HCT116 (cell line): ENCODE results near the gene ZNF711. TPM values are rescaled to one million over a fixed set of nuclear protein-coding genes. Genes with fewer than 3 reads are reported as not detected.
"Not testable (repeated sequence)": the region's sequence is repeated elsewhere in the genome, so short reads cannot be mapped to it uniquely, and the experiment has no call there.

Source experiments
- ATAC-seq: fragments of 200-7000 bp; cut with Tn5 transposase; 2 replicates; pipeline ENCODE4 v1.9.1; 2020; ENCODE audit warnings: mild to moderate bottlenecking, moderate library complexity
- BruUV-seq: library from RNA; stranded (reverse); fragments of 400-500 nt; replicated peaks from 2 replicates; lab custom pipeline; 2021; lab: Mats Ljungman, UMichigan
- CTCF ChIA-PET: fragments of 300-600 bp; sonication (Branson Sonifier 250); formaldehyde crosslinking; loops from one replicate; lab custom pipeline; 2021; ENCODE audit warnings: antibody characterized with exemption; lab: Charles Lee
- POLR2A ChIA-PET: fragments of 300-600, 350-600 bp; sonication (Branson Sonifier 250); formaldehyde crosslinking; loops from one replicate; lab custom pipeline; 2021; ENCODE audit warnings: antibody characterized with exemption; lab: Charles Lee
- RAD21 ChIA-PET, 2 experiments: fragments of 300-600 bp; sonication (Branson Sonifier 250); formaldehyde crosslinking; loops; one replicate each; lab custom pipeline; 2023; ENCODE audit warnings: low total read pairs in 2 of 2; ENCODE audit not compliant: uncharacterized antibody in 2 of 2, unreplicated experiment in 2 of 2, low non-redundant PET in 1 of 2; lab: Charles Lee
- DNase-seq: peaks from one replicate; pipeline ENCODE4 v3.0.0-alpha.2; 2010; ENCODE audit warnings: low read depth, low spot score
- H2AFZ ChIP-seq: fragments of 200-600 bp; shearing (Covaris generic), sonication (generic); 2 replicates; pipeline ENCODE4 v1.6.1; 2017; ENCODE audit warnings: low read depth, mixed run types, mixed read lengths, antibody characterized with exemption, low read length; ENCODE audit not compliant: poor library complexity, severe bottlenecking
- H3K27ac ChIP-seq: 2 replicates; pipeline ENCODE4 v1.5.1; 2012; ENCODE audit warnings: low read depth, low read length
- H3K27me3 ChIP-seq: fragments of 200-600 bp; sonication (generic); 2 replicates; pipeline ENCODE4 v1.6.1; 2016; ENCODE audit warnings: mixed run types, low read length, mixed read lengths; ENCODE audit not compliant: insufficient read depth
- H3K36me3 ChIP-seq, 2 experiments: fragments of 200-500 bp in 1 of 2; fragments of 200-600 bp in 1 of 2; sonication (Bioruptor generic) in 1 of 2; sonication (generic) in 1 of 2; 2 replicates each; pipeline versions ENCODE4 v1.5.1 to v1.6.1; 2014 to 2016; ENCODE audit warnings: low read length in 2 of 2, inconsistent platforms in 1 of 2, mixed read lengths in 1 of 2, mixed run types in 1 of 2; ENCODE audit not compliant: insufficient read depth in 2 of 2, control insufficient read depth in 1 of 2
- H3K4me1 ChIP-seq, 2 experiments: fragments of 200-600 bp in 1 of 2; sonication (generic) in 1 of 2; 2 replicates each; pipeline versions ENCODE4 v1.5.1 to v1.6.1; 2012 to 2017; ENCODE audit warnings: low read length in 2 of 2, inconsistent platforms in 1 of 2, mild to moderate bottlenecking in 1 of 2, mixed read lengths in 1 of 2, mixed run types in 1 of 2, moderate library complexity in 1 of 2; ENCODE audit not compliant: insufficient read depth in 2 of 2, control insufficient read depth in 1 of 2
- H3K4me2 ChIP-seq: fragments of 200-600 bp; sonication (generic); 2 replicates; pipeline ENCODE4 v1.6.1; 2017; ENCODE audit warnings: mixed run types, low read length, mixed read lengths
- H3K4me3 ChIP-seq, 2 experiments: fragments of 200-600 bp in 1 of 2; sonication (generic) in 1 of 2; replicated peaks in 1 of 2; 2 replicates each; pipeline ENCODE4 v1.5.1; 2011 to 2016; ENCODE audit warnings: low read length in 2 of 2, control low read depth in 1 of 2, low read depth in 1 of 2, mild to moderate bottlenecking in 1 of 2, mixed read lengths in 1 of 2, mixed run types in 1 of 2
- H3K79me2 ChIP-seq: fragments of 200-600 bp; sonication (generic); 2 replicates; pipeline ENCODE4 v1.6.1; 2017; ENCODE audit warnings: mild to moderate bottlenecking, mixed run types, low read length, moderate library complexity, mixed read lengths; ENCODE audit not compliant: insufficient read depth
- H3K9ac ChIP-seq: fragments of 200-600 bp; sonication (generic); 2 replicates; pipeline ENCODE4 v1.6.1; 2016; ENCODE audit warnings: low read length, mixed read lengths
- H3K9me2 ChIP-seq: fragments of 200-600 bp; sonication (generic), shearing (Covaris generic); 2 replicates; pipeline ENCODE4 v1.6.1; 2017; ENCODE audit warnings: mixed run types, mild to moderate bottlenecking, moderate library complexity; ENCODE audit not compliant: insufficient read depth
- H3K9me3 ChIP-seq, 2 experiments: fragments of 200-500 bp in 1 of 2; fragments of 200-600 bp in 1 of 2; sonication (Bioruptor generic) in 1 of 2; sonication (generic) in 1 of 2; 2 replicates each; pipeline ENCODE4 v1.6.1; 2014 to 2017; ENCODE audit warnings: low read length in 2 of 2, mixed read lengths in 2 of 2, inconsistent platforms in 1 of 2, low read depth in 1 of 2, mild to moderate bottlenecking in 1 of 2, mixed run types in 1 of 2, moderate library complexity in 1 of 2; ENCODE audit not compliant: control insufficient read depth in 1 of 2, insufficient read depth in 1 of 2
- H4K20me1 ChIP-seq: fragments of 200-600 bp; sonication (generic), shearing (Covaris generic); 2 replicates; pipeline ENCODE4 v1.6.1; 2017; ENCODE audit warnings: mixed run types, mild to moderate bottlenecking, moderate library complexity; ENCODE audit not compliant: insufficient read depth
- CTCF ChIP-seq, 3 experiments: fragments of 200-600 bp in 1 of 3; sonication (generic) in 1 of 3; IDR thresholded peaks in 2 of 3; conservative IDR thresholded peaks in 1 of 3; 2 replicates each; pipeline ENCODE4 v1.5.1; 2012 to 2017; ENCODE audit warnings: low read depth in 2 of 3, low read length in 2 of 3, antibody characterized with exemption in 1 of 3, borderline replicate concordance in 1 of 3, control low read depth in 1 of 3, mild to moderate bottlenecking in 1 of 3, mixed read lengths in 1 of 3, mixed run types in 1 of 3, moderate library complexity in 1 of 3; ENCODE audit not compliant: insufficient read depth in 1 of 3
- EZH2phosphoT487 ChIP-seq: fragments of 200-600 bp; IDR thresholded peaks from 2 replicates; pipeline ENCODE4 v1.6.1; 2018; ENCODE audit warnings: antibody characterized with exemption, borderline replicate concordance
- intact Hi-C: fragments of 100-400 bp; cut with micrococcal nuclease; formaldehyde crosslinking; loops from 2 replicates; pipeline ENCODE4 v1.10.0; 2022
- total RNA-seq: library from RNA; stranded (reverse); gene quantifications from one replicate; pipeline ENCODE4 v1.2.1, GENCODE V29; 2021; ENCODE audit not compliant: unreplicated experiment

The ZNF711 gene
- total RNA-seq, 1 experiment from 2014 or later: 6.1 TPM

DNA sequence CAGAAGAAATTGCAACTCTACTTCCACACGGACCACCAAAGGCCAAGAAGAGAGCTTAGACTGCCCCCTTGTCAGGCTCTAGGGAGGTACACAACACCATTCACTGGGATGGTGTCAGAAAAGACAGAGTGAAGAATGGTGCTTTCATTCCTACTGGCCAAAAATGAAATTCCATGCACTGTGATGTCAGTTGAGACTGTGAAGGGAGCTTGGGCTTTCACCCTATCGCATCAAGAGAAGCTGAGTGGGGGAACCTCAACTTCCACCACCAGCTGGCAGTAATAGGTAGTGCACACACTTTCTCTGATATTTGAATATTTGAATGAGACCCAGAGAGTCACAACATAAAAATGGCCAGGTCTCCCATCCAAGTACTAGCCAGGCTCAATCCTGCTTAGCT, 65.9 kb downstream of the ZNF711 start:
- CTCF ChIA-PET: interaction anchor here (0.7 to 1.0 kb wide), 2 partner anchors 13 to 200 kb away, joined by 3 to 5 read pairs; no protein-coding TSS in a partner anchor
- DNase-seq: peak; percentile 8
- POLR2A ChIA-PET: no interaction called here

DNA sequence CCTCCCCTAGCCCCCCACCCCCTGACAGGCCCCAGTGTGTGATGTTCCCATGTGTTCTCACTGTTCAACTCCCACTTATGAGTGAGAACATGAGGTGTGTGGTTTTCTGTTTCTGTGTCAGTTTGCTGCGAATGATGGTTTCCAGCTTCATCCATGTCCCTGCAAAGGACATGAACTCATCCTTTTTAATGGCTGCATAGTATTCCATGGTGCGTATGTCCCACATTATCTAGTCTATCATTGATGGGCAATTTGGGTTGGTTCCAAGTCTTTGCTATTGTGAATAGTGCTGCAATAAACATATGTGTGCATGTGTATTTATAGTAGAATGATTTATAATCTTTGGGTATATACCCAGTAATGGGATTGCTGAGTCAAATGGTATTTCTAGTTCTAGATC, 67.6 kb downstream of the ZNF711 start:
- H2AFZ ChIP-seq, H4K20me1 ChIP-seq, H3K9me3 ChIP-seq, intact Hi-C loops, H3K9me2 ChIP-seq, RAD21 ChIA-PET, POLR2A ChIA-PET, H3K79me2 ChIP-seq, BruUV-seq, H3K4me1 ChIP-seq, H3K9ac ChIP-seq, H3K27me3 ChIP-seq, ATAC-seq, H3K36me3 ChIP-seq, H3K4me2 ChIP-seq, H3K27ac ChIP-seq, DNase-seq, CTCF ChIA-PET, H3K4me3 ChIP-seq: not testable (repeated sequence)

More for the DNA sequence above, 65.9 kb downstream of the ZNF711 start:
- intact Hi-C loops: no loop called here
- no peaks in the 10 kb centered on the region for H3K36me3 ChIP-seq
- H3K4me2 ChIP-seq: no peak overlapping the region
- no peaks in the 10 kb centered on the region for H3K79me2 ChIP-seq
- no peak overlapping the region for H2AFZ ChIP-seq
- peak; percentile 68 for ATAC-seq
- no peaks in the 10 kb centered on the region for H4K20me1 ChIP-seq
- no peak overlapping the region for H3K4me3 ChIP-seq
- TF ChIP-seq CTCF (IDR thresholded peaks at IDR 0.05 in 2 of 3, conservative IDR thresholded peaks at IDR 0.05 in 1 of 3; ENCODE audit: borderline replicate concordance in 1 of 3, insufficient read depth in 1 of 3, low read depth in 2 of 3, low read length in 2 of 3): peak in 2 of 3 experiments; percentile 20 to 31; a peak in 2 of 6 replicates
- TF ChIP-seq EZH2phosphoT487: no peak
- BruUV-seq: no TSS peak
- H3K27ac ChIP-seq: no peak overlapping the region
- no peak overlapping the region for H3K9ac ChIP-seq
- no peaks in the 10 kb centered on the region for H3K27me3 ChIP-seq
- H3K4me1 ChIP-seq: no peaks in the 10 kb centered on the region
- H3K9me3 ChIP-seq: no peaks in the 10 kb centered on the region
- RAD21 ChIA-PET: no interaction called here
- no peaks in the 10 kb centered on the region for H3K9me2 ChIP-seq

Other genes starting within 250 kb of the ZNF711 start
- 24.5 TPM for gene APOOL, start 240.1 kb upstream of the ZNF711 start, total RNA-seq
- not detected for gene SATL1, start 212 bp upstream of the ZNF711 start, total RNA-seq
- 0.15 TPM for gene POF1B, start 135.7 kb downstream of the ZNF711 start, total RNA-seq